MCF 10A (cell line): Measurements from ENCODE around the gene ACIN1. TPM values are rescaled to one million over a fixed set of nuclear protein-coding genes. Genes with fewer than 3 reads are reported as not detected.

Experiments used
- BruUV-seq: library from RNA; stranded (reverse); fragments of 400-500 nt; replicated peaks from 2 replicates; lab custom pipeline; 2021; lab: Mats Ljungman, UMichigan
- CTCF ChIA-PET: fragments of 300-600 bp; sonication (Branson Sonifier 250); formaldehyde crosslinking; extraction: SDS; loops from one replicate; lab custom pipeline; 2021; ENCODE audit warnings: antibody characterized with exemption, inconsistent platforms; lab: Yijun Ruan, JAX
- POLR2A ChIA-PET: fragments of 300-600, 350-650 bp; sonication (Branson Sonifier 250); formaldehyde crosslinking; extraction: SDS; loops from one replicate; lab custom pipeline; 2020; ENCODE audit warnings: antibody characterized with exemption, inconsistent platforms; lab: Yijun Ruan, JAX
- DNase-seq: peaks from one replicate; pipeline ENCODE4 v3.0.0-alpha.2; 2018; ENCODE audit not compliant: unreplicated experiment
- H3K27ac Mint-ChIP-seq: one replicate; pipeline ENCODE4 v1.8.0; 2022; ENCODE audit warnings: mild to moderate bottlenecking, low read depth, mixed read lengths; ENCODE audit not compliant: unreplicated experiment
- H3K27me3 Mint-ChIP-seq: one replicate; pipeline ENCODE4 v1.8.0; 2022; ENCODE audit warnings: mixed read lengths; ENCODE audit not compliant: insufficient read depth, unreplicated experiment
- H3K36me3 Mint-ChIP-seq: one replicate; pipeline ENCODE4 v1.8.0; 2022; ENCODE audit warnings: mild to moderate bottlenecking, moderate library complexity, mixed read lengths; ENCODE audit not compliant: insufficient read depth, unreplicated experiment
- H3K4me1 Mint-ChIP-seq: one replicate; pipeline ENCODE4 v1.8.0; 2022; ENCODE audit warnings: mixed read lengths; ENCODE audit not compliant: insufficient read depth, unreplicated experiment
- H3K4me3 Mint-ChIP-seq: one replicate; pipeline ENCODE4 v1.8.0; 2022; ENCODE audit warnings: mild to moderate bottlenecking, moderate library complexity, mixed read lengths; ENCODE audit not compliant: unreplicated experiment
- H3K9me3 Mint-ChIP-seq: one replicate; pipeline ENCODE4 v1.8.0; 2022; ENCODE audit warnings: mixed read lengths; ENCODE audit not compliant: unreplicated experiment
- intact Hi-C: fragments of 100-400 bp; cut with micrococcal nuclease; formaldehyde crosslinking; loops from 2 replicates; pipeline ENCODE4 v1.14.1; 2022
- total RNA-seq: library from RNA; stranded (reverse); gene quantifications from 2 replicates; pipeline ENCODE4 v1.2.3, GENCODE V29; 2022
- TF ChIP-seq, protein P1 (sequence below): fragments of 200-600 bp; IDR thresholded peaks from one replicate; pipeline ENCODE4 v1.8.0; 2022; ENCODE audit warnings: antibody characterized with exemption, mild to moderate bottlenecking; ENCODE audit not compliant: unreplicated experiment

ACIN1 gene
- total RNA-seq, 1 experiment from 2014 or later: 197 TPM

DNA sequence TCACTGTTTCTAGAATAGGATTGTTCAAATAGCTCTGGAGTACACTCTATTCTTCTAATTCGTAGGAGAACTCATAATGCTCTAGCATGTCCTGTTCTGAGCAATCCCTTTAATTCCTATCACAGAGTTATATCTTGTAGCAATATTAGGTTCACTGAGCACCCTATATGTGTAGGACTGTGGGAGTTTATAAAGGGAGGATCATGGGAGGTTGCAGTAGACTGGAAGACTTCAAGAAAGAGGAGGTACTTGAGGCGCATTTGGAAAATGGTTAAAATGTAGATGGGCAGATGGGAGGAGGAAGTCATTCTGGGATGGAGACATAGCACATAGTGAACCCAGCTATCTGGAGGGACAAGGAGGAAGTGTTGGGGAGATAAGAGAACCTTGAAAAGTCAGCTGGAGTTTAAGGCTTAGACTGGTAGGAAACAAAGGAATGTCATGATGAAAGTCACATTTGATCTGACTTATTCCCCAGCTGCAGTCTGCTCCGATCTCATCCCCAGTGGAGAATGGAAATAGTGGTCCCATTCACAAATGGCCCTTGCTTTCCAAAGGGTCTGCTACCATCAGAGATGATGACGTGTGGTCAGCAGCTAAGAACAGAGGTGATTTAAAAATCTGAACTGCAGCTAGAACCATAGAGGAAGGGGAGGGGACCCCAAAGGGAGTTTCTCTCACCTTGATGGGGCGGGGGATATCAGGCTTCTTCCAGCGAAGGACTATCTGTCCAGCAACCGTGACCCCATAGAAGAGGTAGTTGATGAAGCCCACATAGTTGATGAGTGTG is 34.2 kb upstream of the ACIN1 start:
- intact Hi-C loops: no loop called here
- Mint-ChIP-seq H3K9me3 (no peaks in the 10 kb centered on the region), H3K4me1 (peaks cover 28% of the 10 kb centered on the region), H3K4me3 (no peak overlapping the region), H3K27ac (no peak overlapping the region), H3K27me3 (no peaks in the 10 kb centered on the region), H3K36me3 (no peaks in the 10 kb centered on the region)
- POLR2A ChIA-PET: interaction anchor here (0.6 to 2.2 kb wide), 11 partner anchors 9 to 116 kb away, joined by 3 to 11 read pairs (median 3); partner anchors contain the start of genes ACIN1, C14orf119 and SLC7A8
- no peak for DNase-seq
- CTCF ChIA-PET: interaction anchor here (0.6 to 20.7 kb wide), 8 partner anchors 8 to 197 kb away, joined by 3 to 766 read pairs (median 4); partner anchors contain the start of gene SLC7A8
- TF ChIP-seq, protein P1, sequence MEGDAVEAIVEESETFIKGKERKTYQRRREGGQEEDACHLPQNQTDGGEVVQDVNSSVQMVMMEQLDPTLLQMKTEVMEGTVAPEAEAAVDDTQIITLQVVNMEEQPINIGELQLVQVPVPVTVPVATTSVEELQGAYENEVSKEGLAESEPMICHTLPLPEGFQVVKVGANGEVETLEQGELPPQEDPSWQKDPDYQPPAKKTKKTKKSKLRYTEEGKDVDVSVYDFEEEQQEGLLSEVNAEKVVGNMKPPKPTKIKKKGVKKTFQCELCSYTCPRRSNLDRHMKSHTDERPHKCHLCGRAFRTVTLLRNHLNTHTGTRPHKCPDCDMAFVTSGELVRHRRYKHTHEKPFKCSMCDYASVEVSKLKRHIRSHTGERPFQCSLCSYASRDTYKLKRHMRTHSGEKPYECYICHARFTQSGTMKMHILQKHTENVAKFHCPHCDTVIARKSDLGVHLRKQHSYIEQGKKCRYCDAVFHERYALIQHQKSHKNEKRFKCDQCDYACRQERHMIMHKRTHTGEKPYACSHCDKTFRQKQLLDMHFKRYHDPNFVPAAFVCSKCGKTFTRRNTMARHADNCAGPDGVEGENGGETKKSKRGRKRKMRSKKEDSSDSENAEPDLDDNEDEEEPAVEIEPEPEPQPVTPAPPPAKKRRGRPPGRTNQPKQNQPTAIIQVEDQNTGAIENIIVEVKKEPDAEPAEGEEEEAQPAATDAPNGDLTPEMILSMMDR: no peak
- no TSS peak for BruUV-seq

DNA sequence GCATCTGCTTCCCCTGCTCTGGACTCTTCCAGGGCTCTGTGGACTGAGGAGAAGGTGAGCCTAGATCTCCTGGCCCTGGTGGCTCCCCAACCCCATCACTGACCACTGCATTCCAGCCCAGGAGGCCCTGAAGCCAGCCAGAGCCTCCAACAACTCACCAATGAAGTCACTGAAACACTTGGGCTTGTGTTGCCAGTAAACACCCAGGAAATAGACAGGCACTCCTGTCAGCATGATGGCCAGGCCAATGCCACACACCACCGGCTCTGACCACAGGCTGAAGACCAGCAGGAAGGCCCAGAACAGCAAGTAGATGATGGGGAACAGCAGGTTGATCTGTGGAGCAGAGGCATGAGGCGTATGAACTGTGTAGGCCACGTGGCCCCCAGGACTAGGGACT is 32.9 kb upstream of the ACIN1 start:
- no TSS peak for BruUV-seq
- DNase-seq: no peak
- Mint-ChIP-seq H3K27me3 (no peaks in the 10 kb centered on the region), H3K36me3 (no peaks in the 10 kb centered on the region), H3K27ac (no peak overlapping the region), H3K9me3 (no peaks in the 10 kb centered on the region), H3K4me3 (no peak overlapping the region), H3K4me1 (peaks cover 41% of the 10 kb centered on the region)
- ChIA-PET CTCF (interaction anchor here (20.7 kb wide), 1 partner anchor 58 kb away, joined by 766 read pairs; the partner anchor contains the start of gene SLC7A8), POLR2A (no interaction called here)
- intact Hi-C loops: no loop called here
- TF ChIP-seq, protein P1: no peak

DNA sequence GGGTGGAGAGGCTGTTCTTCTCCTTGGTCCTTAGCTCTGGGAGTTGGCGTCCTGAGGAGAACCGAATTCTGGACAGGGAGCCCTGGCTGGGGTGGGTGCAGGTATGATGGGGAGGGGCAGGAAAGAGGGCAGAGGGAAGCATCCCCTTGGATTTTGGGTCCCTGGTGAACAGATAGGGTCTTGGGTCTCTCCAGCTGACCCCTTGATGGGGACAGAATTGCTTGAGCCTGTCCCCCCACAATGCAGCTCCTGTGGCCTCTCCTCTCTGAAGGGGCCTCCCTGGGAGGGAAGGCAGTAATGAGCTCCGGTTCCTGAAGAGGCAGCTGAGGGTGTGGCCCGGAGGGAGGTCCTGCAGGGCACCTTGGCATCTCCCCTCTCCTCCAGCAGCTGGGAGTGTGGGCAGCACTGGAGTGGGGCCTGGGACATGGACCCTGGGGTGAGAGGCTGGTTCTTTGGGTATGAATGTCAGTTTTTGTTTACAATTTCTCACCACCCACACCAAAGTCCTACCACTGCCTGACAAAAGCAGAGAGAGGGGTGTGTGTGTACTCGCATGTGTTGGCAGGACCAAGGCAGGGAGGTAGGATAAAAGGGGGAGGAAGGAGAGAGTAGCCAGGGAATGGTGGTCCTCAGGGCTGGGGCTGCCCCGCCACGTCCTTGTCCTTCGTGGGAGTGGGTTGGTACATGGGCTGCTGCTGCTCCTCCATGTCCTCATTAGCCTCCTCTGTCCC is 31.8 kb upstream of the ACIN1 start:
- no peak overlapping the region for H3K27ac Mint-ChIP-seq
- DNase-seq: no peak
- H3K27me3 Mint-ChIP-seq: no peaks in the 10 kb centered on the region
- peaks cover 41% of the 10 kb centered on the region for H3K4me1 Mint-ChIP-seq
- intact Hi-C loops: no loop called here
- H3K4me3 Mint-ChIP-seq: no peak overlapping the region
- no TSS peak for BruUV-seq
- H3K36me3 Mint-ChIP-seq: no peaks in the 10 kb centered on the region
- POLR2A ChIA-PET: interaction anchor here (0.7 to 1.6 kb wide), 2 partner anchors 11 to 47 kb away, joined by 3 to 4 read pairs; no protein-coding TSS in a partner anchor
- CTCF ChIA-PET: interaction anchor here (0.7 to 20.7 kb wide), 2 partner anchors 15 to 59 kb away, joined by 3 to 766 read pairs; partner anchors contain the start of gene SLC7A8
- H3K9me3 Mint-ChIP-seq: no peaks in the 10 kb centered on the region
- TF ChIP-seq, protein P1: no peak
